ENCODE data around the gene ELOVL2. TPM values are rescaled to one million over a fixed set of nuclear protein-coding genes. Genes with fewer than 3 reads are reported as not detected.

Gene ELOVL2
- total RNA-seq, 2 experiments from 2014 or later: not detected

- no peaks in the 10 kb centered on the region for H3K9me2 ChIP-seq (ENCODE audit: insufficient read depth, low read length)
- H3K27ac ChIP-seq (ENCODE audit: low read depth, low read length, poor library complexity, severe bottlenecking): no peak overlapping the region
- intact Hi-C loops (cut with micrococcal nuclease; ENCODE audit: unreplicated experiment): no loop called here
- H3K79me2 ChIP-seq (ENCODE audit: insufficient read depth, low read depth, low read length): no peaks in the 10 kb centered on the region
- ChIA-PET POLR2A (interaction anchor here (0.6 kb wide), 1 partner anchor 417 kb away, joined by 4 read pairs; no protein-coding TSS in a partner anchor), CTCF (ENCODE audit: unreplicated experiment) (no interaction called here)
- H3K9me3 ChIP-seq (ENCODE audit: low read length): no peaks in the 10 kb centered on the region
- BruUV-seq (replicated peaks): no TSS peak
- H4K20me1 ChIP-seq (ENCODE audit: insufficient read depth, low read length): no peaks in the 10 kb centered on the region
- no peak overlapping the region for H3K4me2 ChIP-seq (ENCODE audit: low read length)
- no peak for DNase-seq (ENCODE audit: low spot score)
- TF ChIP-seq EZH2phosphoT487 (IDR thresholded peaks at IDR 0.05; ENCODE audit: borderline replicate concordance, low read depth, low read length): no peak
- TF ChIP-seq, protein P1, sequence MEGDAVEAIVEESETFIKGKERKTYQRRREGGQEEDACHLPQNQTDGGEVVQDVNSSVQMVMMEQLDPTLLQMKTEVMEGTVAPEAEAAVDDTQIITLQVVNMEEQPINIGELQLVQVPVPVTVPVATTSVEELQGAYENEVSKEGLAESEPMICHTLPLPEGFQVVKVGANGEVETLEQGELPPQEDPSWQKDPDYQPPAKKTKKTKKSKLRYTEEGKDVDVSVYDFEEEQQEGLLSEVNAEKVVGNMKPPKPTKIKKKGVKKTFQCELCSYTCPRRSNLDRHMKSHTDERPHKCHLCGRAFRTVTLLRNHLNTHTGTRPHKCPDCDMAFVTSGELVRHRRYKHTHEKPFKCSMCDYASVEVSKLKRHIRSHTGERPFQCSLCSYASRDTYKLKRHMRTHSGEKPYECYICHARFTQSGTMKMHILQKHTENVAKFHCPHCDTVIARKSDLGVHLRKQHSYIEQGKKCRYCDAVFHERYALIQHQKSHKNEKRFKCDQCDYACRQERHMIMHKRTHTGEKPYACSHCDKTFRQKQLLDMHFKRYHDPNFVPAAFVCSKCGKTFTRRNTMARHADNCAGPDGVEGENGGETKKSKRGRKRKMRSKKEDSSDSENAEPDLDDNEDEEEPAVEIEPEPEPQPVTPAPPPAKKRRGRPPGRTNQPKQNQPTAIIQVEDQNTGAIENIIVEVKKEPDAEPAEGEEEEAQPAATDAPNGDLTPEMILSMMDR (conservative IDR thresholded peaks at IDR 0.05; ENCODE audit: low read length): no peak
- no peak overlapping the region for H2AFZ ChIP-seq (ENCODE audit: low read length)
- no peaks in the 10 kb centered on the region for H3K36me3 ChIP-seq (ENCODE audit: insufficient read depth, low read length)
- H3K4me3 ChIP-seq (ENCODE audit: low read depth, low read length, poor library complexity, severe bottlenecking): no peak overlapping the region
- peaks cover 11% of the 10 kb centered on the region for H3K4me1 ChIP-seq (ENCODE audit: insufficient read depth, low read length, poor library complexity, severe bottlenecking)
Measured at GRCh38 chr6:11023032-11023431, 21.1 kb downstream of the ELOVL2 start.

DNA sequence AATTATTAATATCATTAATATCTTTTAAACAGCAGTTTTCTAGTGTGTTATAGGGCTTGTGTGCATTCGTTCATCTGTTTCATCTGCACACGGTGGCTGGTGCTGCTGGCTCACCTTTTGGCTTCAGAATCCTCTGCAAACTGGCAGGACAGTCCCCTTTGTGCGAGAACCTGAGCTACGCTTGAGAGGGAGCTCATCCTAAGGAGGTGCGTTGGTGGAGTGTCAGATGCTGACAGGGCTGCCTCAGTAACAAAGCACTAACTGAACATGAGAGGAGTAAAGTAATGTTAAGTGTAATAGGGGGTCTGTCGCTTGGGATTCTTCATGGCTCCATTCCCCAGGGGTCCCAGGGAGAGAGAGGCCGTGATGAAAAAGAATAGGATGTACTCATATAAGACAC lies 22.4 kb downstream of the ELOVL2 start:
- POLR2A ChIA-PET: interaction anchor here (0.6 kb wide), 1 partner anchor 625 kb away, joined by 3 read pairs; no protein-coding TSS in a partner anchor
- H3K79me2 ChIP-seq (ENCODE audit: insufficient read depth, low read depth, low read length): no peaks in the 10 kb centered on the region
- H3K9me2 ChIP-seq (ENCODE audit: insufficient read depth, low read length): no peaks in the 10 kb centered on the region
- TF ChIP-seq, protein P1 (conservative IDR thresholded peaks at IDR 0.05; ENCODE audit: low read length): no peak
- no peak for TF ChIP-seq EZH2phosphoT487 (IDR thresholded peaks at IDR 0.05; ENCODE audit: borderline replicate concordance, low read depth, low read length)
- H2AFZ ChIP-seq (ENCODE audit: low read length): no peak overlapping the region
- H3K4me3 ChIP-seq (ENCODE audit: low read depth, low read length, poor library complexity, severe bottlenecking): no peak overlapping the region
- no peak overlapping the region for H3K4me2 ChIP-seq (ENCODE audit: low read length)
- H3K36me3 ChIP-seq (ENCODE audit: insufficient read depth, low read length): no peaks in the 10 kb centered on the region
- no peak for DNase-seq (ENCODE audit: low spot score)
- H3K9me3 ChIP-seq (ENCODE audit: low read length): no peaks in the 10 kb centered on the region
- no peaks in the 10 kb centered on the region for H4K20me1 ChIP-seq (ENCODE audit: insufficient read depth, low read length)
- no peak overlapping the region for H3K27ac ChIP-seq (ENCODE audit: low read depth, low read length, poor library complexity, severe bottlenecking)
- CTCF ChIA-PET (ENCODE audit: unreplicated experiment): no interaction called here
- BruUV-seq (replicated peaks): no TSS peak
- peaks cover 11% of the 10 kb centered on the region for H3K4me1 ChIP-seq (ENCODE audit: insufficient read depth, low read length, poor library complexity, severe bottlenecking)
- intact Hi-C loops (cut with micrococcal nuclease; ENCODE audit: unreplicated experiment): no loop called here

DNA sequence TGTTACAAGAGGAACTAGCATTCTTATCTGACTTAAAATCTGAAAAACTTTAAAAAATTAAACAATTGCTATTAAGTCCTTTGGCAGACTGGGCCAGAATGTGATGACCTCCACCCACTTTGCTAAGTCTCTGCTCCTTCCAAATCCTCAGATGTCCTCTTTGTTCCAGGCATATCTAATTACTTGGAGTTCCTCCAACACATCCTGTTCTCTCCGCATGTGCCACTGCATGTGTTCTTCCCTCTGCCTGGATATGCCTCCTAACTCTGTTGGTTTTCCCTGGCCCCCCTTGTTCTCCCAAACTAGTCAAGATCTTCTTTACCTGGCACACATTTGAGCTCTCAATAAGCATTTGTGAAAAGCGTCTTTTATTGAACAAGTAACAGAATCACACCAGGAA lies 23.1 kb downstream of the ELOVL2 start:
- Histone ChIP-seq H4K20me1 (ENCODE audit: insufficient read depth, low read length) (no peaks in the 10 kb centered on the region), H3K9me3 (ENCODE audit: low read length) (no peaks in the 10 kb centered on the region), H3K4me3 (ENCODE audit: low read depth, low read length, poor library complexity, severe bottlenecking) (no peak overlapping the region), H3K4me1 (ENCODE audit: insufficient read depth, low read length, poor library complexity, severe bottlenecking) (peaks cover 4% of the 10 kb centered on the region), H3K27ac (ENCODE audit: low read depth, low read length, poor library complexity, severe bottlenecking) (no peak overlapping the region), H3K9me2 (ENCODE audit: insufficient read depth, low read length) (no peaks in the 10 kb centered on the region), H3K4me2 (ENCODE audit: low read length) (no peak overlapping the region), H3K36me3 (ENCODE audit: insufficient read depth, low read length) (no peaks in the 10 kb centered on the region), H3K79me2 (ENCODE audit: insufficient read depth, low read depth, low read length) (no peaks in the 10 kb centered on the region), H2AFZ (ENCODE audit: low read length) (no peak overlapping the region)
- TF ChIP-seq, protein P1 (conservative IDR thresholded peaks at IDR 0.05; ENCODE audit: low read length): no peak
- TF ChIP-seq EZH2phosphoT487 (IDR thresholded peaks at IDR 0.05; ENCODE audit: borderline replicate concordance, low read depth, low read length): no peak
- ChIA-PET POLR2A (interaction anchor here (0.6 to 1.1 kb wide), 2 partner anchors 17 to 25 kb away, joined by 3 to 4 read pairs; no protein-coding TSS in a partner anchor), CTCF (ENCODE audit: unreplicated experiment) (no interaction called here)
- intact Hi-C loops (cut with micrococcal nuclease; ENCODE audit: unreplicated experiment): no loop called here
- no peak for DNase-seq (ENCODE audit: low spot score)
- no TSS peak for BruUV-seq (replicated peaks)

Data from OCI-LY7 (cell line).